ENCODE measurements around the gene FBXL16. TPM values are rescaled to one million over a fixed set of nuclear protein-coding genes. Genes with fewer than 3 reads are reported as not detected.
A peak's percentile ranks its signal among the peaks of the same experiment; 100 is the strongest.

Gene FBXL16
- total RNA-seq, 1 donor from 2014 or later, result 0.75 TPM

- Mint-ChIP-seq H3K4me1 (peaks cover 32% of the 10 kb centered on the region), H3K27me3 (no peaks in the 10 kb centered on the region), H3K9me3 (no peaks in the 10 kb centered on the region), H3K4me3 (peak overlapping the region; percentile 83), H3K36me3 (ENCODE audit: low read depth) (peaks cover 31% of the 10 kb centered on the region), H3K27ac (no peak overlapping the region)
- ChIA-PET CTCF (interaction anchor here (1.2 to 2.8 kb wide), 3 partner anchors 18 to 45 kb away, joined by 4 to 12 read pairs (median 5); partner anchors contain the start of genes ANTKMT and METRN), POLR2A (interaction anchor here (0.9 to 2.9 kb wide), 6 partner anchors 12 to 44 kb away, joined by 3 to 19 read pairs (median 7); partner anchors contain the start of genes ANTKMT and CCDC78)
- TF ChIP-seq, protein P1, sequence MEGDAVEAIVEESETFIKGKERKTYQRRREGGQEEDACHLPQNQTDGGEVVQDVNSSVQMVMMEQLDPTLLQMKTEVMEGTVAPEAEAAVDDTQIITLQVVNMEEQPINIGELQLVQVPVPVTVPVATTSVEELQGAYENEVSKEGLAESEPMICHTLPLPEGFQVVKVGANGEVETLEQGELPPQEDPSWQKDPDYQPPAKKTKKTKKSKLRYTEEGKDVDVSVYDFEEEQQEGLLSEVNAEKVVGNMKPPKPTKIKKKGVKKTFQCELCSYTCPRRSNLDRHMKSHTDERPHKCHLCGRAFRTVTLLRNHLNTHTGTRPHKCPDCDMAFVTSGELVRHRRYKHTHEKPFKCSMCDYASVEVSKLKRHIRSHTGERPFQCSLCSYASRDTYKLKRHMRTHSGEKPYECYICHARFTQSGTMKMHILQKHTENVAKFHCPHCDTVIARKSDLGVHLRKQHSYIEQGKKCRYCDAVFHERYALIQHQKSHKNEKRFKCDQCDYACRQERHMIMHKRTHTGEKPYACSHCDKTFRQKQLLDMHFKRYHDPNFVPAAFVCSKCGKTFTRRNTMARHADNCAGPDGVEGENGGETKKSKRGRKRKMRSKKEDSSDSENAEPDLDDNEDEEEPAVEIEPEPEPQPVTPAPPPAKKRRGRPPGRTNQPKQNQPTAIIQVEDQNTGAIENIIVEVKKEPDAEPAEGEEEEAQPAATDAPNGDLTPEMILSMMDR (IDR thresholded peaks at IDR 0.05), result no peak
- ATAC-seq (ENCODE audit: low read depth) (no peak), DNase-seq (no peak)
- intact Hi-C loops (cut with micrococcal nuclease), result loop anchor here (2.0 kb wide), 3 partner anchors 49 to 161 kb away; partner anchors contain the start of genes CHTF18 and RPUSD1
Measured at GRCh38 chr16:739560-740458, 34.2 kb upstream of the FBXL16 start.

- no peaks in the 10 kb centered on the region for H3K27me3 Mint-ChIP-seq
Measured at GRCh38 chr16:736936-737481, 31.4 kb upstream of the FBXL16 start.

GRCh38 chr16:735982-736453 lies 30.4 kb upstream of the FBXL16 start:
- peaks cover 32% of the 10 kb centered on the region for H3K4me1 Mint-ChIP-seq
- ChIA-PET CTCF (no interaction called here), POLR2A (interaction anchor here (0.7 to 3.7 kb wide), 4 partner anchors 8 to 20 kb away, joined by 3 to 31 read pairs (median 5); partner anchors contain the start of genes ANTKMT and CCDC78)
- no peaks in the 10 kb centered on the region for H3K27me3 Mint-ChIP-seq
- ATAC-seq (ENCODE audit: low read depth), result no peak
- H3K4me3 Mint-ChIP-seq, result no peak overlapping the region
- TF ChIP-seq, protein P1 (IDR thresholded peaks at IDR 0.05), result no peak
- DNase-seq, result no peak
- peak overlapping the region; percentile 53 for H3K27ac Mint-ChIP-seq
- intact Hi-C loops (cut with micrococcal nuclease), result no loop called here
- no peaks in the 10 kb centered on the region for H3K9me3 Mint-ChIP-seq
- peaks cover 54% of the 10 kb centered on the region for H3K36me3 Mint-ChIP-seq (ENCODE audit: low read depth)

More at GRCh38 chr16:736936-737481, 31.4 kb upstream of the FBXL16 start:
- Mint-ChIP-seq H3K27ac (no peak overlapping the region), H3K36me3 (ENCODE audit: low read depth) (peaks cover 52% of the 10 kb centered on the region), H3K4me3 (peak overlapping the region; percentile 38), H3K4me1 (peaks cover 32% of the 10 kb centered on the region), H3K9me3 (no peaks in the 10 kb centered on the region)
- intact Hi-C loops (cut with micrococcal nuclease), result no loop called here
- TF ChIP-seq, protein P1 (IDR thresholded peaks at IDR 0.05), result no peak
- POLR2A ChIA-PET, result interaction anchor here (0.7 to 3.7 kb wide), 4 partner anchors 9 to 15 kb away, joined by 3 to 31 read pairs (median 4); partner anchors contain the start of genes ANTKMT and CCDC78
- ATAC-seq (ENCODE audit: low read depth), result no peak
- DNase-seq, result no peak
- CTCF ChIA-PET, result interaction anchor here (1.0 kb wide), 1 partner anchor 25 kb away, joined by 4 read pairs; no protein-coding TSS in a partner anchor

GRCh38 chr16:734981-735881 lies 29.6 kb upstream of the FBXL16 start:
- no peak for DNase-seq
- no peak for ATAC-seq (ENCODE audit: low read depth)
- Mint-ChIP-seq H3K4me3 (no peak overlapping the region), H3K27ac (no peak overlapping the region), H3K4me1 (peaks cover 32% of the 10 kb centered on the region), H3K9me3 (no peaks in the 10 kb centered on the region), H3K36me3 (ENCODE audit: low read depth) (peaks cover 54% of the 10 kb centered on the region), H3K27me3 (no peaks in the 10 kb centered on the region)
- CTCF ChIA-PET, result no interaction called here
- TF ChIP-seq, protein P1 (IDR thresholded peaks at IDR 0.05), result no peak
- POLR2A ChIA-PET, result interaction anchor here (0.8 to 3.7 kb wide), 3 partner anchors 9 to 19 kb away, joined by 3 to 31 read pairs (median 5); partner anchors contain the start of genes ANTKMT and CCDC78
- intact Hi-C loops (cut with micrococcal nuclease), result no loop called here
